GM19035 (cell line): ENCODE data around the gene CNNM3.
"Not testable (repeated sequence)": the region's sequence is repeated elsewhere in the genome, so short reads cannot be mapped to it uniquely, and the experiment has no call there.

Source experiments
- ATAC-seq: cut with Tn5 transposase; IDR thresholded peaks from one replicate; pipeline ENCODE4 v1.9.1; 2021; ENCODE audit not compliant: unreplicated experiment

CNNM3 gene

DNA sequence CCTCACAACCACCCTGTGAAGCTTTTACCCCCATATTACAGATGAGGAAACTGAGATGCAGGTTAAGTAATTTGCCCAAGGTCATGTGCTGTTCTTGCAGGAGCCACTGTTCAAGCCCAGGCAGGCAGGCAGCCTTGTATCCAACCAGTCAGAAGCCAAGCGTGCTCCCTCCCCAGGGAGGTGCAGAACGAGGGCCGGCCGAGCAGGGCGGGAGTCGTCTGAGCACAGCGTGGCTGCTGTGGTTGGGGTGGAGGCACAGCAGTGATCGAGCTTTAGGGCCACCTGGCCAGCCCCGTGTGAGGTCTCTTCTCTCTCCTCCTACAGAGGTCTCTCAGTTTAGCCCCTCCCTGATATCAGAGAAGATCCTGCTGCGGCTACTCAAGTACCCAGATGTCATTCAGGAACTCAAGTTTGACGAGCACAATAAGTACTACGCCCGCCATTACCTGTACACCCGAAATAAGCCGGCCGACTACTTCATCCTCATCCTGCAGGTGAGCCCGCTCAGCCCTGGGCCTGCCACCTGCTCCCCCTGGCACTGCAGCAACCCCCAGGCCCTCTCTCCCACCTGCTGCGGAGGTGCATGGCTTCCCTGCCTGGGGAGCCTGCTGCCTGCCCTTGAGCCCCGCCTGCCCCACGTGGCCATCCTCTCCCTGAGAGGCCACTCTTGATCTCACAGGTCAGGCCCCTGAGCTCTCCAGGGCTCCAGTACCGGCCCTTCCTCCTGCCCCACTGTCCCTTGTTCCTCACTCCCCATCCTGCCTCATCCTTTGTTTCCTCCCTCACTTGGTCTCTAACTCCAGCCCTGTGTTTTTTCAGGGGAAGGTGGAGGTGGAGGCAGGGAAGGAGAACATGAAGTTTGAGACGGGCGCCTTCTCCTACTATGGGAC, 17.1 kb upstream of the CNNM3 start:
- no peak for ATAC-seq

DNA sequence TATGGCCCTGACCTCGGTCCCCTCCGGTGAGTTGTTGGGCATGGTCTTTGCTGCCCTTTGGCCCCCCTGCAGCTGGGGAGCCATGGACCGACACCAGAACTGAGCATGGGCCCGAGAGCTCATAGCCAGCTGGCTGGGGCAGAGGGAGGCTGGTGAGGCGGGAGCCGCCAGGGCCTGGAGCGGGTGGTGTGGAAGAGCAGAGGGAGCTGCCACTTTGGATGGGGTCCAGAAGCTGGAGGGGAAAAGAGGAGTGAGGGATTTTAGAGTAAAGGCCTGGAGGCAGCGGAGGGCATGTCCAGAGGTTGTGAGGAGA, 16.5 kb upstream of the CNNM3 start:
- no peak for ATAC-seq

DNA sequence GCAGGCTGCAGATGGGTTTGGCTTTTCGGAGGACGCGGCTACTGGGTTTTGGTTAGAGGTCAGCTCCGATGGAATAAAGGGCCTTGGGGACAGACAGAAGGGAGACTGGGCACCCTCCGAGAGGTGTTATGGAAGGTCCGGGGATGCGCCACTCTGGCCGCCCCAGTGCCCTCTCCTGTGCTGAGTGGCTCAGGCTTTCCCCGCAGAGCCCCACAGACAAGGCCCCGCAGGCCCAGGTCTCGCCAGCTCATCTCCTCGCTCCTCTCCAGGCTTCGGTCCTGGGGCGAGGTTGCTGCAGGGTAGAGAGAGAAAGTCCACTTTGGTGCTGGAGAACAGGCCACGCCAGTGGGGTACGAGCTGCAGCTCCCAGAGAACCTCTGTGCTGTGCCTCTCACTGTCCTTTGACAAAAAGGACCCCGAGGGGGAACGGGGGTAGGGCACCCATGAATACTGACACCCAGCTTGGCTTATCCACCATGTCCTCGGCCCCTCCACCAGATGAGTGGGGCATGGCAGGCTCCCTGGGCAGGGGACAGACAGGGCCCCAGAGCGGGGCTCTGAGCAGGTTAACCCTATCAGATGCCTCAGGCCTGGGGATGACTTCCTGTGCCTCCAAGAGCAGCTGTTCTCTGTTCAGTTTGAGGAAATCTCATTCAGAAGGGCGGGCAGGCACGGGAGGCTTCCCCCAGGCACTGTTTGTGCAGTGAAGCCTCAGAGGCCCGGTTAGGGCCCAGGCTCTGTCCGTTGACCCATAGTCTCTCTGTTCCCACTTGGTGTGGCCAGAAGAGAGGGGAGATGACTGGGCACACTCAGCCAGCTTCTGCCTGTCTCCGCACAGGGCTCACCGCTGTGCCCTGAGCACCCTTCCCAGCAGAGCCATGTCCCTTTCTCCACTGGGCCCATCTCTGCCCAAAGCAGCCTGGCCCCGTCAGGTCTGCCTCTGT, 15.7 kb upstream of the CNNM3 start:
- ATAC-seq, result peak; percentile 9

DNA sequence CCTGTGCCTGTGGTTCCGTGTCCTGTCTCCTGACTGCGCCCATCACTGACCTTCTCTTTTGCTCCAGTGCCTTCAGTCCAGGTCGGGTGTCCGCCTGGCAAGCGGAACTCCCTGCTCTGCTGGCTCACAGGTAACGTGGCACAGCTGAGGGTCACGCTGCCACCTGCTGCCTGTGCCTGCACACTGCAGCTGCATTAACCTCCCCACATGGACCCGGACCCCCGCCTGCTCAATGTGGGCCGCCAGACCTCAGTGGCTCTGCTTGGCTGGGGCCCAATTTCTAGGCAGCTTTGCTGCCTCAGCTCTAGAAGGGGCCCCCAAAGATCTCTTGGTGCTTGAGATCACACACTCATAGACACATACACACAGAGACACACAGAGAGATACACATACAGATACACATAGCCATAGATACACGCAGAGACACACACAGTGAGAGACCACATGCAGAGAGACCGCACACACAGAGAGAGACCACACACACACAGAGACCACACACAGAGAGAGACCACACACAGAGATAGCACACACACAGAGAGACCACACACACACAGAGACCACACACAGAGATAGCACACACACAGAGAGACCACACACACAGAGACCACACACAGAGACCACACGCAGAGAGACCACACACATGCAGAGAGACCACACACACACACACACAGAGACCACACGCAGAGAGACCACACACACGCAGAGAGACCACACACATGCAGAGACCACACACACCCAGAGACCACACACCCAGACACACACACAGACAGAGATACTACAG, 14.9 kb upstream of the CNNM3 start:
- peak; percentile 66 for ATAC-seq

DNA sequence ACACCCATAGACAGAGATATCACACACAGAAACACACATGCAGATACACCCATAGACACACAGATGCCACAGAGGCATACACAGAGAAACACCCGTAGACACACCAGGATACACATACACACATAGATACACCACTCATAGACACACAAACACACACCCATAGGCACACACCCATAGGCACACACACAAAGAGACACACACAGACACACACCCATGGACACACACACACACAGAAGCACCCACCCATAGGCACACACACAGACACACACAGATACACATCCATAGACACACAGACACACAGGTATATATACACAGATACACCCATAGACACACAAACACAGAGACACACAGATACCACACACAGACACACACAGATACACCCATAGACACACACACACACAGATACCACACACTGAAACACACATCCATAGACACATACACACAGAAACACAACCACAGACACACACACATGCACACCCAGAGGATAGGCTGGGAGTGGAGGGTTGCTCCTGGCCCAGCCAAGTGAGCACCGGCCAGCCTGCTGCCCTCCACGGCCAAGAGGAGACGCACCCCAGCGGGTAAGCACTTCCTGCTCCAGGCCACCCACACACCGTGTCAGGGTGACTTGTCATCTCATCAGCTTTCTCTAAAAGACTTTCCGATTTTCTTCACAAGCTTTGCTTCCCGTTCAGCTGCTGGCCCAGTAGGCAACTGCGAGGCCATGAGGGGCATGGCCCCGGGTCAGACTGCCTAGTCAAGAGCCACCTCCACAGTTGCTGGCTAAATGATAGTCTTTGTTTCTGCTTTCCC, 14.1 kb upstream of the CNNM3 start:
- ATAC-seq, result no peak

DNA sequence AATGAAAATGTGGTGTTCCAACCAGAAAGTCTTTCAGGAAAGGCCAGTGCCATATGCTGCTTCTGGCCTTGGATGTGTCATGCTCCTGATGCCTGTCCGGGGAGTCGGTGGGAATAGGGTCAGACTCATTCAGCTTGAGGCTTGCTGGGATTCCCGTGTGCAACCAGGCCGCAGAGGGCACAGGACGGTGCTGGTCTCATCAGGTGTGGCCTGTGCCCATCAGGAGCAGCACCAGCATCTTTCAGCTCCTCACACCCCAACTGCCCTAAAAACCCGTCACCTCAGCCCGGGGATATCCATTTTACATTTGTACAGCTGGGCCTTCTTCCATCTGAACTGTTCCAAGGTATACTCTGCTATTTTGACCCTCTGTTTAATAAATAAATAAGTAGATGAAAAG, 13.3 kb upstream of the CNNM3 start:
- no peak for ATAC-seq

DNA sequence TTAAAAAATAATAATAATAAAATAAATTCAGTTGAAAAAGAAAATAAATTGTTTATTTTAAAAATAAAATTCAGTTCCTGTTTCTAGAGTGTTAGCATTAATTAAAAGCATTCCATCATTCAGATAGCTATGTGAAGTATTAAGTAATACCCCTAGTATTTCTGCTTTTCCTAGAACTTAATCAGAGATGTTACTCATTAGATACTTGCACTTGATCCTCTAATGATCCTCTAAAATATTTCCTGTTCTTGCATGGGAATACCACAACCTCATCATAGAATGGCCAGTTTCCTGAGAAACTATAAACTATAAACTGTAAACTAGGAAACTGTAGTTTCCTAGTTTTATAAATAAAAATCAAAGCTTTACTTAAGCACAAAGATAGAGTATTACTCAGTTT, 11.1 kb upstream of the CNNM3 start:
- ATAC-seq, result no peak

DNA sequence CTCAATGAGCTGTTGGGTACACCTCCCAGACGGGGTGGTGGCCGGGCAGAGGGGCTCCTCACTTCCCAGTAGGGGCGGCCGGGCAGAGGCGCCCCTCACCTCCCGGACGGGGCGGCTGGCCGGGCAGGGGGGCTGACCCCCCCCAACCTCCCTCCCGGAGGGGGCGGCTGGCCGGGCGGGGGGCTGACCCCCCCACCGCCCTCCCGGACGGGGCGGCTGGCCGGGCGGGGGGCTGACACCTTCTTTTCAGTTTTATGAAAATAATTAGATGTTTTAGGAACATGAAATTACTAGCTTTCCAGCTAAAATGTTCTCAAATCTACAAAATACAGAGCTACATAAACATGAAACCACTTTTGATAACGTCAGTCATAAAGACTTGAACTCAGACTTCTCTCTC, 10.1 kb upstream of the CNNM3 start:
- not testable (repeated sequence) for ATAC-seq

DNA sequence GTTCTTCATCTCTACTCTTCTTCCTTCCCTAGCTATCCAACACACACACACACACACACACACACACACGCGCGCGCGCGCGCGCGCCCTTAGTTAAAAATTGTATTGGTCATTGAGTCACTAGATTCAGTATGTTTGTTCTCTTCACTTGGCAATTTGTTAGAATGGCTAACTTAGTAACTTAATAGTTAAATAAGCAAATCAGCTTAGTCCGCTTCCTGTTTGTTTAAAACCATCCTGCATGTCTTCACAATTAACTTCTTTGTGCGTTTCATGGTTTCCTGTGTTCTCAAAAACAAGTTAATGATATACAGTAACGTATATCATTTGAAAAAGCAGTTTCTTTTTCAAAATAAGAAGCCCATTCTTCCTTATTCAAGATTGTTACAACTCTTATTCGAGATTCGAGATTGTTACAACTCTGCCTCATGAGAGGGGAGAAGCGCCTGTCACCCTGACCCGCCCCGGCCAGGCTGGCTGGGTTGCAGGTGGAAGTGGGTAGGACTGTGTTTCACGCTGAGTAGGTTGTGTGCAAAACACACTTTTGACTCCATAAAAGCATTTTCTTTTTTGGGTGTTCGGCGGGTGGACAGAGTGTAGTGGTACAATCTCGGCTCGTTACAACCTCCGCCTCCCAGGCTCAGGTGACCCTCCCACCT, 9.5 kb upstream of the CNNM3 start:
- no peak for ATAC-seq

DNA sequence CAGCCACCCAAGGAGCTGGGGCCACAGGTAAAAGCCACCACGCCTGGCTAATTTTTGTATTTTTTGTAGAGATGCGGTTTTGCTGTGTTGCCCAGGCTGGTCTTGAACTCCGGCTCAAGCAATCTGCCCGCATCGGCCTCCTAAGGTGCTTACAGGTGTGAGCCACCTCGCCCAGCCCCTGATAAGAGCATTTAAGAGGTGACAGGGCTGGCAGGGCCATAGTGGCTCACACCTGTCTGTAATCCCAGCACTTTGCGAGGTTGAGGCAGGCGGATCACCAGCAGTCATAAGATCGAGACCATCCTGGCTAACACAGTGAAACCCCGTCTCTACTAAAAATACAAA, 9.0 kb upstream of the CNNM3 start:
- ATAC-seq, result no peak

DNA sequence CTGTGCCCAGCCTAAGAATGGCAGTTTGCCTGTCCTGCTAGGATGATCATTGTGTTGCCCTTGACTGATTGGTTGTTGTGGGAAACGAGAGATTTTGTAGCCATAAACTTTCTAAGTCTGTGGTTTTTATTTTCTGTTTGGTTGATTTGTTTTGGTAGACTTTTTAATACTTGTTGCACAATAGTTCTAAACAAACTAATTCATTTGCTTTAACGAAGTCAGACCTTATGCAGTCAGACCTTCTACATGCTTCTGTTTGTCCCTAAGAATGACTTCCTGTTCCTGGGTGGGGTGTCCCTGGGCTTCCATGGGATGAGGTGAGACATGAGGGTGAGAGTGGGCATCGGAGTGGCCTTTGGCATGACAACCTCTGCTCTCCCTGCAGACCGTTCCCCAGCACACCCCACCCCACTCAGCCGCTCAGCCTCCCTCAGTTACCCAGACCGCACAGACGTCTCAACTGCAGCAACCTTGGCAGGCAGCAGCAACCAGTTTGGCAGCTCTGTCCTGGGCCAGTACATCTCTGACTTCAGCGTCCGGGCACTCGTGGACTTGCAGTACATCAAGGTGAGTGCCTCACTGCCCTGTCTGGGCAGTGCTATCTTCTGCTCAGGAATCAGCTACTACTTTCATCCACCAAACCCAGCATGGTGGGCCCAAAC, 7.8 kb upstream of the CNNM3 start:
- no peak for ATAC-seq

DNA sequence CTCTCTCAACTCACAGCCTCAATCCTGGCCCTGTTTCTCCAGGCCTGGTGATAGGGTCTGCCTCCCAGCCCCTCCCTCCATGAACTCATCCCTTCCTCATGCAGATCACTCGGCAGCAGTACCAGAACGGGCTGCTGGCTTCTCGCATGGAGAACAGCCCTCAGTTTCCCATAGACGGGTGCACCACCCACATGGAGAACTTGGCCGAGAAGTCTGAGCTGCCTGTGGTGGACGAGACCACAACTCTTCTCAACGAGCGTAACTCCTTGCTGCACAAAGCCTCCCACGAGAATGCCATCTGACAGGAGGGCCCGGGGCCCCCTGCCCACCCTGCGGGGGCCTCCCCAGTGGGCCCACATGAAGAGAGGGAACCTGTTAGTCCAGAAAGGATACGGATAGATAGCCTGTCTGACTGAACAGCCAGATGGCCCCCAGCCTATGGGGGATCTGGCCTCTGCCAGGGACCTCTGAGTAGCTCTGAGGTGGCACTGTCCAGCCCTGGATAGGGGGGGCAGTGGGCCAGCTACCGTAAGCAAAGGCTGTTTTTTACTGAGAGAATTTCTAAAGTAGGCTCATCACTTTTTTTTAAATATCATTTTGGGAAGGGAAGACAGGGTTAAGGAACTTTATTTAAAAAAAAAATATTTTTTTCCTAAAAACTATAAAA, 6.7 kb upstream of the CNNM3 start:
- ATAC-seq, result no peak

DNA sequence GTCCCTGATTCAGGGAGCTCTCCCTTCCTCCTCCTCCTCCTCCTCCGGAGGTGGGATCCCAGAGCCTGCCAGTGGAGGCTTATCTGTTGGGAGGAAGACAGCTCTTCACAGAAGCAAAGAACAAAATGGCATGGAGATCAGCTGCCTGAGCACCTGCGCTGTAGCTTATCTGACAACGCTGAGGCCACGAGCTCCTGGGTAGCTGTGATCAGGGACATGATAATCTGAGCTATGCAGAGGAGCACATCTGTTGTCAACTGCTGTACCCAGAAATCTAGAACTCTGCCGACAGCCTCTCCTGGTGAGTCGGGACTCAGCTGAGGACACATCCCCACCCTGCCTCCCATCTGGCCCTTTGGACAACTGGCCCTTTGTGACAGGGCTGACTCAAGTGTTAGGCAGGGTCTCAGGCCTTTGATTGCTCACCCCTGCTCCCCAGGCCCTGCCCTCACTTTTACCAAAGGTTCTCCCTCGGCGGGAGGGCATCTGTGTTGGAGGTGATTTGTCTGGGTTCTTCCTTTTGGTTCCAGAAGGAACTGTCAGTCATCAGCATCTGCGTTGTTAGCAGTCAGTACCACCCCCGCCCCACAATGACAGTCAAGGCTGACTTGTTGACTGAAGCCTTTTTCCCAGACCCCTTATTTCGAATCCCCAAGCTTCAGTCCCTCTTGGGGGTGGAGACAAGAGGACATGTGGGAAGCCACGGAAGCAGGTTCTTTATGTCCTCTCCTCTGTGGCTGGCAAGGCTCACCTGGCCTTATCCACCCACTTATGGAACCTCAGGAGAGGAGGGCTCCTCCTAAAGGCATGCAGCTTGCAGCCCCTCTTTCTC, 5.9 kb upstream of the CNNM3 start:
- ATAC-seq, result no peak

DNA sequence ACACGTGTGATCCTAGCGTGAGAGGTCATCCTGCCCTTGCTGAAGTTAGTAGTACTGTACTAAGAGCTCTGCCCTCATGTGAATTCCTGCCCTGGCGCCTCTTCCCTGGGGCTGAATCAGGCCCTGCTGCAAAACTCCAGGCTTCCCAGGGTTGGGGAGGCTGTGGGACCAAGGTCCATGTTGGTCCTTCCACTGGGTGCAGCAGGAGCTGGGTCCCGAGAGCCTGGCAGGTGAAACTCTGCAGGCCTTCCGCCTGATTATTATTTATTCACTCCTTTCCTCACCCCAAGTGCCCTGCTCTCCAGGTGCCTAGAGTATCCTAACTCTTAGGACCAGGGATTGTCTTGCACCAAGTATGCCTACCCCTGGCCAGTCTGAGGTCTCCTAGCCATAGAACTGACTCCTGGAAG, 5.3 kb upstream of the CNNM3 start:
- ATAC-seq, result no peak

DNA sequence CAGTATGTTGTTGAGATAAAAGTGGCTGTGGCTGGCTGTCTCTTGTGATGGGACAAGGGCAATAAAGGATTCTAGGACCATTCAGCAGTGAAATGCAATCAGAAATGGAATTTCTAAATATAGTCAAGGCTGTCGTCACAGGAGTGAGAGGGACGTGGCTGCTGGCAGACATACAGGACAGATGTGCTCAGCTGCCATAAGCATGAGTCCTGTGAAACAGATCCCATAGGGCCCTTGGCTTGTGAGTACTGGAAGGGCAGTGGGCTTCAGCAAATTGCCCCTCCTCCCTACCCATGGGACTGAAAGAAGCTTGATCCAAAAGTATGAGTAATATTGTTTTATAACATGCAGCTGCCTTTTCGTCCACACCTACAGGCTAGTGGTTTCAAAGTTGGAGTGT, 4.2 kb upstream of the CNNM3 start:
- no peak for ATAC-seq

DNA sequence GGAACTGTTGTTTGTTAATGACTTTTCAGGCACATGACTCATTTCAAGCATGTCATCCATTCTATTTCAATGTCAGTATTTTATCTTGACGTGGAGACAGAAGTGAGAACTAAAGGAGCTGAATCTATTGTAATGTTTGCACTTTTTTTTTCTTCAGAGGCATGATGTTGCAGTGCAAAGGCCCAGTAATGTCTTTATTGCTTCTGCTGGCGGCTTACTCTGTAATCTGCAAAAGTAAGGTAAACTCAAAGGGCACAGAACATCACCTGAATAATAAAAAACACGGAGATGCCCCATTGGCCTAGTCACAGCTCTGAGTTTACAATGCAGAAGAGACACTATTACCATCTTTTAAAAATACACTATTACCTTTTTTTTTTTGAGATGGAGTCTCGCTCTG, 2.4 kb upstream of the CNNM3 start:
- ATAC-seq, result no peak

DNA sequence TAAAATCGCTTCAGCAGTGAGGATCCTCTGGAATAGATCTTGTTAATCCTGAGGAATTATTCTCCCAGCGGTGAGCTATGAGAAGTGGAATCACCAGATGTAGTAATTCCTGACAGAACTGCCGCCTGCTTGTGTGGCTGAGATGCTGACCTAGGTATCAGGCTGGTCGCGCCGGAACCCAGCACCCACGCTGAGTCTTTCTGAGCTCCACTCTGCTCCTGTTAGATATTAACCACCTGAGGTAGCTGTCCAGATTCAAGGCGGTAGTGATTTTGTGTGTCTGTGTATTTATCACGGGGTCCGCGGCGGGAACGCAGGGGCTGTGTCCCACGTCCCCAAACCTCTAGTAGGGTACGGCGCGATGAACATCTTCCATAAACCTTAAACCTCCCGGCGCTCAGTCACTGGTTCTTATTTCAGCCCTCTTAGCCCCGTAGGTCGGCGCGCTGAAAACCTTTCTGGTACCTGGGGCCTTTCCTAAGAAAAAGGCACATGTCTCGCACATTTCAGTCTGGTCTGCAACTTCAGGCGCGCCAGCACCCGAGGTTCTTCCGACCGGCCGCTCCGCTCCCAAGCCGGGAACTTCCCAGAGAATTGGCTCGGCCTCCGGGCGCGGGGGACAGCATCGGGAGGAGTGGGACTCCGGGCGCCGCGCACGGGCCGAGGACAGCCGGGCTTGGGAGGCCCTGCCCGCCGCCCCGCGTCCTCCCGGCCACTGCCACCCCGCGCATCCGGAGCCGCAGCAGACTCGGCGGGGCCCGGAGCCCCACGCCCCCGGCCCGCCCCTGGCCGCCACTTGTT, 542 bp upstream of the CNNM3 start:
- peak; percentile 1 for ATAC-seq
